HG02885 (cell line): ENCODE results near the gene L3MBTL3.
A peak's percentile ranks its signal among the peaks of the same experiment; 100 is the strongest.

Experiments used
- ATAC-seq: cut with Tn5 transposase; IDR thresholded peaks from one replicate; pipeline ENCODE4 v1.9.1; 2021; ENCODE audit warnings: mild to moderate bottlenecking; ENCODE audit not compliant: unreplicated experiment, poor library complexity

Gene L3MBTL3

DNA sequence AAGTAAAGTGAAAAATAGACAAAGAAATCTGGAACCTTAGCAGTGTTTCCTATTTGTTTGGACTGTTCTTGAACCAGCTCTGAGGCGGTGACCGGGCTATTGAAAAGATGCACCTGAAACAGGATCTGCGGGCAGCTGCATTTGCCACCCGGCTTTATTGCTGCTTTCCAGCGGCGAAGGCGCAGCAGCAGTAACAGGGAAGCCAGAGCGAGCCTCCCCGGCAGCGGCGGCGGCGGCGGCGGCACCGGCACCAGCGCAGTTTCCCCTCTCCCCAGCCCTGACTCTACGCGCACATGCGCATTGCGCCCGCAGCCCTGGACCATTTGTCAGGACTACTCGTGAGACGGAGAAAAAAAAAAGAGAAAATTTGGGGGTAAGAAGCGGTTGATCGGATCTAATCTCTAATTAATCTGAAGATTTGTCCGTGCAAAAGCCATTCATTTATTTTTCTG lies at the start of gene L3MBTL3:
Gene L3MBTL3, plus strand, starts transcription at position 290 of the 452 bp plus-strand sequence. CDS start 24,119 bp downstream, outside the sequence.
- ATAC-seq = peak; percentile 75

DNA sequence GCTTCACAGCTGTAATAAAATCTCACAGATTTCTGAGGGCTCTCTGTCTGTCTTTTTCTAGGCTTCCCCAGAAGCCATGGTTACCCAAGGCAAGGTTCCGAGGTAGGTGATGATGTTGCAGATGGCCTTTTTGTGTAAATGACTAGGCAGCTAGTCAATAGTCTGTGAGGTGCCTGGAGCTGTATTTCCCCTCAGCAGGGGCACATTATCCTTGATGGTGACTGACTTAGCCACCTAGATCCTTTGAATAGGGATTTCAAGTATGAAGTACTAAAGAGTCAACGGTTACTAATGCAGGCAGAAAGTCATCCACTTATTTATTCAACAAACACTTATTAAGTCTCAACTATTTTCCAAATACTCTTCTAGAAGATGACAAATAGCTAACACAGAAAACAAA lies 49.3 kb upstream of the L3MBTL3 start:
- ATAC-seq = no peak

DNA sequence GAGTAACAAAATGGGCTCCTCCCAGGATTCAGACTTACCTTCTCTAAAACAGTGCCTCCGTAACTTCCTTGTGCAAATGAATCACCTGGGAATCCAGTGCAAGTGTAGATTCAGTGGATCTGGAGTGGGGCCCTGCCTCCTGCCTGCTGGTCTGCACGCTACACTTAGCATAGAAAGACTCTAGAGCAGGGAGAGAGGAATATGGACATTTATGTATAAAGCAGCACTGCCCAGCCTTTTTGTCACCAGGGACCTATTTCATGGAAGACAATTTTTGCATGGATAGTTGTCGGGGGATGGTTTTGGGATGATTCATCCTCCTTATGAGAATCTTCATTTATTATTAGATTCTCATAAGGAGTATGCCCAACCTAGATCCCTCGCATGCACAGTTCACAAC lies 42.3 kb upstream of the L3MBTL3 start:
- no peak for ATAC-seq

DNA sequence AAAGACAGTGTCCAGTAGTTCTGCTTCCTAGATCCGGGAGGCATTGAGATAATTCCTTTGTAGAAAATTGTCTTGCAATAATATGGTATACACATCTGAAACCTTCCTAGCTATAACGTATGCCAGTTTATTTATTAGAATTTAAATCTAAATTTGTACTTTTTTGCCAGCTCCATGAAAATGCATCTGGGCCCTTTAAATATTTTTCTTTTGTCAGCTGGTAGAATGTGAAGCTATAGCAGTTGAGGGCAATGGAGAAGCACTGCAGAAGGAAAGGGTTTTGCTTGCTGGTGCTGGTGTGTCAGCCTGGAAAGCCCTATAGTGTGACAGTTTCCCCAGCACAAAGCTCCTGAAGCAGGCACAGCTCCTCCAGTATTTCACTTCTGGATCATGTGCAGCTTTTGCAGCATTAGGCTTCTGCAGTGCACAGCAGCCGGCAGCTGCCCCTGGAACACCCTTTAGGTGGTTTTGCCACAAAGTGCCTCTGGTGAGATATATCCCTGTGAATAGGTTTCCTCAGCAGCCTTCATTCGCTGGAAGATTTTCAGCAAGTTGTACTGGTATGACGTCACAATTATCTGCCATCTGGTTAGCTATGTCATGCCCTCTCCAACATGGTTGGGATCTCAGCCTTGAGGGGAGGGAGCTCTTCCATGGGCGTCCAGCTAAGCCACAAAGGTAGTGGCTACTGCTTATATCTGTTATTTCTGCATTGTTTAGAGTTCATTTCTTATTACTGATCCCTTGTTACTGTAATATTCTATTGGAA lies 40.0 kb upstream of the L3MBTL3 start:
- ATAC-seq = no peak

DNA sequence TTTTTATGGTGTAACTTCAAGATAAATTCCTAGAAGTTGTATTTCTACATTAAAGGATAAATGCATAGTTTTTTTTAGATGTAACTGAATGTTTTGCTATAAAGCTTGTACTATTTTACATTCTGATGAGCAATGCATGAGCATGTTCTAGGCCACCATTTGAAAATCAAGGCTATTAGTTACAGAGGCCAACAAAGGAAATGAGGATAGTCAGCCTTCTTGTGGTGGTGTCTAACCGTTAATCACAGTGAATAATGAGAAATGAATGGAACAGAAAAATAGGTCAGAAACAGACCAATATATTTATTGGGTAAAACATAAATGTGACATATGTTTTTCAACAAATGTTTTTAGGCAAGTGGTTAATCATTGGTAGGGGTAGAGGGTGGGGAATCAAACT lies 37.6 kb upstream of the L3MBTL3 start:
- ATAC-seq = no peak

DNA sequence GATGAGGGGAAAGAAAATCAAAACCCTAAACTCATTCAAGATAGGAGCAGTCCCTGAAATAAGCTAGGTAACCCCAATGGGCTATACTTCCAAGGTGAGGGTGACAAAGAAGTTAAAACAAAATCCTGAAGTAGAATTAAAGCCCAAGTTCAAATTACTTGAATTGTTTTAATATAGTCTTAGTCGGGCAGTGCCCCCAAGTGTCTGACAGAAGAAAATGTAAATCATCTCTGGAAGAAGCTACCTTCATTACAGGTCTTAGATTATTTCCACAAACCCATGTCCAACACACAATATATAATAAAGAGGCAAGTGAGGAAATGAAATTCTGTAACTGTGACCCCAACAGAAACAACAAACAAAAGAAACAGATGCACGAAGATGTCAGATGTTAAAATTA lies 36.8 kb upstream of the L3MBTL3 start:
- ATAC-seq = no peak

DNA sequence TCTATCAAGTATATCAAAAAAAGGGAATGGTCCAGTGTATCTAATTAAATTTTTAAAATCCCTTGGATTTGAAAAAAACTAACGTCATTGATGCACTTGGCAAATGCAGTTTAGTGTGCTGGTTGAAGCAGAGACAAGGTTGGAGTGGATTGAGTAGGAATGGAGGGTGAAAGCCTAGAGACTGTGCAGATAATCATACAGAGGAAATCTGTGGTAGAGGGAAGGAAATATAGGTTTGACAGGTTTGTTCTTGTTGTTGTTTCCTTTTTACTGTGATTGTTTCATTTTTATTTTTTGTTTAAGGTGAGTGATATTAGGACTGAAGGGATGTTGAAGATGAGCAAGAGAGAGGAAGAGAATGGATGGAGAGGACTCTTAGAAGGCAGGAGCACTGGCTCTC lies 29.0 kb upstream of the L3MBTL3 start:
- ATAC-seq = no peak

DNA sequence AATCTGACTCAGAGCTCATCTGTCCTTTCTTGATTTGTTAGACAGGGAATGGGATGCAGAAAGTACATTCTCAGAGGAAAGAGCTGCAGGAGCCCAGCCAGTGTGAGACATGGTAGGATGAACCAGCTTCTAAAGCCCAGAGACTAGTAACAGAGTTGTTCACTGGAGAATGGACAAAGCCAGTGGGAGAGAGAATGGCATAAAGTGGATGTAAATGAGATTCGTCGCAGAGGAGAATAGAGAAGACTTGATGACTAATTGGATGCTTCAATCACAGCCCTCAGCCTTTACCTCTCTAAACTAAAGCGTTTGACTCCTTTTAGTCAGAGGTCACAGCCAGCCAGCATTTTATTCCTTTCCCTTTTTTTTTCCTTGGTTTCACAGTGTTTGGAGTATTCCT lies 25.5 kb upstream of the L3MBTL3 start:
- ATAC-seq = no peak

DNA sequence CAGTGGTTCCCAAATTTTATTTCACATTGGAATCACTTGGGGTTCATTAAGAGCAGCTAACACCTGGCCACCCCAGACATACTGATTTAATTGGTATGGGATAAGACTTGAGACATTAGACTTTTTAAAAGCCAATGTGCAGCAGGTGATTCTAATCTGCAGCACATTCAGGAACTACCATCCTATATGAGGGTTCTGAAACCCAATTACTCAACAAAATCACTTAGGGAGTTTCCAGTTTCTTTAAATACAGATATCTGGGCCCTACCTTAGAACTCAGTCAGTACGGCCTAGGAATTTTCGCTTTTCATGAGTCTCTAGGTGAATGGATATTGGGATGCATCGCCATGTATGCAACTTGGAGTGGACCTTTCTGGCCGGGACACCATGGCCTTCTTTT lies 24.0 kb upstream of the L3MBTL3 start:
- no peak for ATAC-seq

DNA sequence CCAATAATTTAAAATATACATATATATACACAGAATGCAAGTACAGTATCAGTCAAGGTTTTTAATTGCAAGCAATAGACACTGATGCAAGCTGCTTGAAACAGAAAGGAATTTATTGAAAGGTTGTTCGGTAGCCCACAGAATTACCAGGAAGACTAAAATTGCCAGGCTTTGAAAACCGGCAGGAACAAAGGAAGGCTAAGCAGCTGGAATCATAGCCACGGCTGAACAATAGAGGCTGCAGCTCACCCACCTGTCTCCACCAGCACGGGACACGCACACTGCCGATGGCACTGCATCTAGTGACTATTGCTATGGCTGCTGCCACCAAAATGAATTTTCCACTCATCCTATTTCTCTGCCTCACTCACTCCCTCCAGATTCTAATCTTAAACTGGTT lies 22.0 kb upstream of the L3MBTL3 start:
- no peak for ATAC-seq

DNA sequence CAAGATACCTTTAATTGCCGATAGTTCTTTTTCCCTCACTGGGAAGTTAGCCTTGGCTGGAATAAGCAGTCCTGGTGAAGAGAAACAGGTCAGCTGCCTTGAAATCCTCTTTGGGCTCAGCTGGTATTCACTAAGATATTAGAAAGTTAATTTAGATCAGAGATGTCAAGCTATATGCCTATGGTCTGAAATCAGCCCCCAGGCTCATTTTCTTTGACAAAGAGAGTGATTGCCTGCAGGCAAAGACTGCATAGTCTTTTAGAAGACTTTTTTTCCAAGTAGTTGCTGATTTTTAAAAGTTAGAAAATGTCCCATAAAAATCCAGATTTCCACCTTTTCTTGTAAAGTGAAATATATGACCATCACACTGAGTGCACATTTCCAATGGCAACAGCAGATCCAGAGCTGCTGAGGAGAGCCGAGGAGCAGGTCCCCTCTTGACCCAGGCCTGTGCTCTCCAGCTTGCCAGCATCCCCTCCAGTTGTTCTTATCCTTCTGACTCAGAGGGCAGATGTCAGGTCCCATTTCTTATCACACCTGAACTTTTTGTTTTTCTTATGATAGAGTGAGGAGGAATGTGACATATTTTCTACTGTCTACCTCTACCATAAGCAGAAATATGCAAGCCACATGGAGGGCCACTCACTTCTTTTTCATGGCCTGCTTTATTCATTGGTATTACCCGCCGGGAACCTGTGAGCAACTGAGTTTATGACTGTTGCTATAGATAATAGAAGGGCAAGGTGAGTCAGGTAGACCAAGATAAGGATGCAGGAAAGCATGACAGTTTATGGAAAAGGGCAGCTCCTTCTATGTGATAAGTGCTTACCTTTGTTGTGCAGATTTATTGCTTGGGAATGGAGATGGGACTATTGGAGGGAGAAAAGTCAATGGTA lies 17.6 kb upstream of the L3MBTL3 start:
- no peak for ATAC-seq

DNA sequence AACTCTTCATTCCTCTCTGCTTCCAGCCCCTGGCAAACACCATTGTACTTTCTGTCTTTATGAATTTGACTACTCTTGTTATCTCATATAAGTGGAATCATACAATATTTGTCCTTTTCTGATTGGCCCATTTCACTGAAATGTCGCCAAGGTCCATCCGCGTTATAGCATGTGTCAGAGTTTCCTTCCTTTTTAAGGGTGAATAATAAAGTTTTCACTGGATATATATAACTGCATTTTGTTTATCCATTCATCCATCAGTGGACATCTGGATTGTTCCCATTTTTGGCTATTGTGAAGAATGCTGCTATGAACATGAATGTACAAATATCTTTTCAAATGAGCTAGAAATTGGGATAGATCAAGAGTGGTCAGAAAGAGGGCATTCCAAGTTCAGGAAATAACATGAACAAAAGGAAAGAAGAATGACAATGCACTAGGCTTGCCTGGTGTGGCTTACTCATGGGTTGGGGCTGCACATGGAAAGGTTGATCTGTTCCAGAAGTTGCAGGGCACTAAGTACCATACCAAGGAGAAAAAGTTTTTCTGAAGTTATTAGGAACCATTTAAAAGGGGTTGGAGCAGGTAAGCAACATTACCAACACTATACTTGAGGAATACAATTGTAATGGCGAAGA lies 10.0 kb upstream of the L3MBTL3 start:
- no peak for ATAC-seq

DNA sequence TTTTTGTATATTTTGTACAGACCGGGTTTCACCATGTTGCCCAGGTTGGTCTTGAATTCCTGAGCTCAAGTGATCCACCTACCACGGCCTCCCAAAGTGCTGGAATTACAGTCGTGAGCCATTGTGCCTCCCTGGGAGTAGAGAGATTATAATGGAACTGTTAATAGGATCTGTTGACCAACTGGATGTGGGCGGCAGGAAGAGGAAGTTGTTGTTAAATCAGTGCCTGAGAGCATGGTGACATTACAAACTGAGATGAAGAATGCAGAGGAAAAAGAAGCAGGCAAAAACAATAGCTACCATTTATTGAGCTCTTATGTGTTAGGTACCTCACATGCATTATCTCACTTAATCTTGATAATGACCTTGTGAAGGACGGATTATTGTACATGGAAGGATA lies 9.2 kb upstream of the L3MBTL3 start:
- no peak for ATAC-seq

DNA sequence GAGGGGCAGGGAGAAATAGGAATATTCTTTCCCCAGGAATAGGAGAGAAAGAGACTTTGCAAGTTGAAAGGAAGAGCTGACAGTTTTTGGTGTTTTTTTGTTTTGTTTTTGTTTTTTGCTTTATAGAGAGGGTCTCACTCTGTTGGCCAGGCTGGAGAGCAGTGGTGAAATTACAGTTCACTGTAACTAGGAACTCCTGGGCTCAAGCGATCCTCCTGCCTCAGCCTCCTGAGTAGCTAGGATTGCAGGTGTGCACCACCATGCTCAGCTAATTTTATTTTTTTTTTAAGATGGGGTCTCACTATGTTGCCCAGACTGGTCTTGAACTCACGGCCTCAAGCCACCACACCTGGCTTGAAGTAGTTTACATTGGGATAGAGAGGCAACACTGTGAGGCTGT lies 8.0 kb upstream of the L3MBTL3 start:
- no peak for ATAC-seq

DNA sequence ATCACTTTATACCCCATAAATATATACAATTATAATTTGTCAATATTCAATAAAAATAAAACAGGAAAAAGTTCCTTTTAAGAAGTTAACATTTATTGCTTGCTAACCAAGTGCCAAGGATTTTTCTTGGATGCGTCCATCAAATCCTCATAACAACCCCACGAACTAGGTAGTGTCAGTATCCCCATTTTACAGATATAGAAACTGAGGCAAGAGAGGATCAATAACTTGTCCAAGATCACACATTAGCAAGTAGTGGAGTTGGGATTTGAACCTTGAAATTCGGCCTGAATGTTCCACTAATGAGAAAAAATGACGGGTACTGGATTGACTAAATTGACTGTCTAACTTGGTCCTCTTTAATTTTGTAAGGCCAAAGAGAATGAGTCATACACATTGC lies 5.7 kb upstream of the L3MBTL3 start:
- no peak for ATAC-seq

DNA sequence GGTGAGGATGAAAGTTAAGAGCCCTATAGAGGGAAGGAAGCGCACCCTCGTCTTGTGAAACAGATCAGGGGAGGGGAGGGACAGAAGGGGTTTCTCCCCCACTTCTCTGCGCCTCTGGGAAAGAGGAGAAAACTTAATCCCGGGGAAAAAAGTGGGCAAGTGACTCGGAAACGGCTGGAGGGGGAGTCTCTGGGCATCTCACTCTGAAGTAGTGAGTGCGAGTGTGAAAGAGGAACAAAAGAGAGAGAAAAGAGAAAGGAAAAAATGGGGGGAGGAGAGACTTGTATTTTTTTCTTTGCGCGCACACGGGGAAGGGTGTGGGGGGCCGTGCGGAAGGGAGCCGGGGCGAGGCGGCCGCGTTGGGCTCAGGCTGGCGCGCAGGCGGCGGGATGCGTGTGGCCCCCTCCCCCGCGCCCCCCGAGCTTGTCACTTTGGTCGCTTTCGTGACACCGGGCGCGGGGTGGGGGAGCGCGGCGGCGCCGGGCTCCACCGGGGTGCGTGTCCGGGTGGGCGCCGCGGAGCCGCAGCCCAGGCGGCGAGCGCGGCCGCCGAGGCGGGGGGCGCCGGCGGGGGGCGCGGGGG lies 454 bp downstream of the L3MBTL3 start:
- peak; percentile 28 for ATAC-seq

DNA sequence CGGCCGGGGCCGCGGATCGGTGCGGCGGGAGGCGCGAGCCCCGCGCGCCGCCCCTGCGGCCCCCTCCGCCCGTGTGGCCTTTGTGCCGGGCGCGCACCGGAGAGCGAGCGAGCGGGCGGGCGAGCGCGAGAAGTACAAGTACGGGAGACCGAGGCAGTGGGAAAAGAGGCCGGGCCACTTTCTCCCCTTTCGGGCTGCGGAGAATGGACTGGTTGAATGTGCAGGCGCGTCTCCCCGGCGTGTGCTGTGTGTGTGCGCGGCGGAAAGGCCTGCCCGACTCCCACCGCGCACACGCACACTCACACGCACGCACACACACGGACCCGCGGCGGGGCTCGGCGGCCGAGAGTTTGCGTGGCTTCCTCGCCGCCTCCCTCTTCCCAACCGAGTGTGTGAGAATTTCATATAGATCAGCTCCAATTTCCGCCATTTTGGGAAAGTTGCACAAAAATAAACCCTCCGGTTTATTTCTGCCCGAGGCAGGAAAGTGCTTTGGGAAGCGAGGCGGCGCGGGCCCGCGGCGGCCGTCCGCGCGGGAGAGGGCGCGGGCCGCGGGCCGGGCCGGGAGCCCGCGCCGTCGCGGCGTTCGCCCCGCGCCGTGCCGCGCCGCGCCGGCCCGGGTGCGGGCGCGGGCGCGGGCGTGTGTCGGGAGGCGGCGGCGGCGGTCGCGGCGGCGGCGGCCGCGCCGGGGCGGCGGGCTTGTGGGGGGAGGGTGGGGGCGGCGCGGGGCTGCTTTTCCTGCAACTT lies 1.1 kb downstream of the L3MBTL3 start:
- ATAC-seq = peak; percentile 30

DNA sequence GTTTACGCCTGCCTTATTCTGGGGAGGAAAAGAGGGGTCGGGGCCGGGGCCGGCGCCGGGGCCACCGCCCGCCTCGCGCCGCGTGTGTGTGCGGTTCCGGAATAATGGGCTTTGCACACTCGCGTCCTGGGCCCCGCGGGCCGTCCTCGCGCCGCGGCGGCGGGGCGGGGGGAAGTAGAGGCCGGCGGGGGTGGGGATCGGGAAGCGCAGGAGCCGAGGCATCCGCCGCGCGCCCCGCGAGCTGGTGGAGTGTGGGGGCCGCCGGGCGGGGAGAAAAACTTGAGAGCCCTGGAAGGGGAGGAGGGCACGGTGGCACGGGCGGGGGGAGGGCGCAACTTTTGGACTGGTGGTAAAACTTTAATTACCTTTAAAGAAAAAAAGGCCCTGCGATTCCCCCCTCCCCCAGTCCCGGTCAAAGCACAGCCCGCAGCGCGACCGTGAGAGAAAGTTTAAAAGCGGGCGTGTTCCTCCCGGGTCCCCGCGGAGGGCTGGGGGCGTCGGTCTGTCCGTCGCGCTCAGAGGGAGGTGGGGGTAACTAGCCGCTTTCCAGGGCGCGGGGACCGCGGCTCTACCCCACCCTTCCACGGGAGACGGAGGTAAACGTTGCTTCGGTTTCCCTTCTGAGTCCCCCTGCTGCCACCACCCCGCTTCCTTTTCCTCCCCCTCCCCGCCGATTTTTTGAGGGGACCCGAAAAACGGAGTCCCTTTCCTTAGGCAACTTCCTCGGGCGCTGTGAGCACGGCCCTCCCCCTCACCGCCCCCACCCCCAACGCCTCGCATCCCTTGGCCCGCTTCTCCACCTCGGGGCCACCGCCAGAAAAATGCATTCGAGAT lies 1.9 kb downstream of the L3MBTL3 start:
- peak; percentile 16 for ATAC-seq
